GM12878 (cell line): Measurements from ENCODE around the gene SKOR2. TPM values are rescaled to one million over a fixed set of nuclear protein-coding genes. Genes with fewer than 3 reads are reported as not detected.

Experiments used
- ATAC-seq: fragments of 200-7000 bp; cut with Tn5 transposase; 3 replicates; pipeline ENCODE4 v1.9.1; 2020; ENCODE audit warnings: mild to moderate bottlenecking, moderate library complexity
- BruUV-seq: library from RNA; stranded (reverse); fragments of 400-500 nt; replicated peaks from 2 replicates; lab custom pipeline; 2021; lab: Mats Ljungman, UMichigan
- CTCF ChIA-PET: fragments of 300-600 bp; sonication (Branson Sonifier 250); formaldehyde crosslinking; extraction: SDS; loops from one replicate; lab custom pipeline; 2021; ENCODE audit warnings: inconsistent platforms; lab: Yijun Ruan, JAX
- POLR2A ChIA-PET: fragments of 350-600 bp; formaldehyde crosslinking; extraction: SDS; loops from one replicate; lab custom pipeline; 2021; ENCODE audit warnings: inconsistent platforms; lab: Charles Lee
- RAD21 ChIA-PET: fragments of 300-600 bp; sonication (Branson Sonifier 250); formaldehyde crosslinking; loops from one replicate; lab custom pipeline; 2023; ENCODE audit warnings: antibody characterized with exemption; ENCODE audit not compliant: unreplicated experiment; lab: Charles Lee
- SMC1A ChIA-PET: fragments of 300-600 bp; sonication (Branson Sonifier 250); formaldehyde crosslinking; loops from one replicate; lab custom pipeline; 2023; ENCODE audit not compliant: unreplicated experiment, uncharacterized antibody; lab: Charles Lee
- DNase-seq: peaks from one replicate; pipeline ENCODE4 v3.0.0-alpha.2; 2011; ENCODE audit warnings: low read depth, low spot score
- FAIRE-seq: peaks from 3 replicates; lab custom pipeline; 2011; peaks lifted over from hg19 to GRCh38; lab: Jason Lieb, UNC
- H2AFZ ChIP-seq: 2 replicates; pipeline ENCODE4 v1.6.0; 2011; ENCODE audit warnings: low read depth, low read length, control low read depth; ENCODE audit not compliant: control insufficient read depth
- H3K27ac ChIP-seq: 2 replicates; pipeline ENCODE4 v1.5.1; 2011; ENCODE audit warnings: control low read depth; ENCODE audit not compliant: control insufficient read depth, insufficient read depth
- H3K27me3 ChIP-seq, 2 experiments: replicated peaks in 1 of 2; 2 replicates each; pipeline versions ENCODE4 v1.6.0 to v1.6.1; 2011; ENCODE audit warnings: low read length in 1 of 2; ENCODE audit not compliant: control insufficient read depth in 2 of 2, insufficient read depth in 2 of 2
- H3K36me3 ChIP-seq, 2 experiments: 2 replicates each; pipeline ENCODE4 v1.5.1; 2011; ENCODE audit warnings: low read length in 1 of 2; ENCODE audit not compliant: control insufficient read depth in 2 of 2, insufficient read depth in 2 of 2
- H3K4me1 ChIP-seq: 2 replicates; pipeline ENCODE4 v1.6.1; 2011; ENCODE audit warnings: mild to moderate bottlenecking, low read length, moderate library complexity, mixed read lengths; ENCODE audit not compliant: control insufficient read depth, insufficient read depth
- H3K4me2 ChIP-seq: 2 replicates; pipeline ENCODE4 v1.6.0; 2011; ENCODE audit warnings: control low read depth; ENCODE audit not compliant: control insufficient read depth, insufficient read depth
- H3K4me3 ChIP-seq: fragments of 200-600 bp; sonication (generic); 2 replicates; pipeline ENCODE4 v1.5.1; 2016
- H3K79me2 ChIP-seq: 2 replicates; pipeline ENCODE4 v1.6.0; 2011; ENCODE audit warnings: low read length; ENCODE audit not compliant: control insufficient read depth, insufficient read depth
- H3K9ac ChIP-seq: 2 replicates; pipeline ENCODE4 v1.8.0; 2011; ENCODE audit warnings: low read length, control low read depth, mixed read lengths; ENCODE audit not compliant: control insufficient read depth, insufficient read depth
- H3K9me3 ChIP-seq: replicated peaks from 3 replicates; pipeline ENCODE4 v1.5.1; 2011; ENCODE audit warnings: mild to moderate bottlenecking, low read length; ENCODE audit not compliant: control insufficient read depth, insufficient read depth
- H4K20me1 ChIP-seq: 2 replicates; pipeline ENCODE4 v1.6.0; 2011; ENCODE audit not compliant: control insufficient read depth, insufficient read depth
- CEBPZ ChIP-seq: fragments of 150-350 bp; IDR thresholded peaks from 2 replicates; pipeline ENCODE4 v1.6.1; 2016; ENCODE audit warnings: low read depth, low read length
- CHD2 ChIP-seq: IDR thresholded peaks from 2 replicates; pipeline ENCODE4 v1.6.1; 2011; ENCODE audit warnings: low read depth, low read length, improper control_type of control experiment, borderline replicate concordance
- EED ChIP-seq: sonication (generic); IDR thresholded peaks from 2 replicates; pipeline ENCODE4 v1.6.1; 2016; ENCODE audit warnings: antibody characterized with exemption, low read depth
- MYC ChIP-seq: IDR thresholded peaks from 2 replicates; pipeline ENCODE4 v1.6.1; 2011; ENCODE audit warnings: mild to moderate bottlenecking, low read length, moderate library complexity, inconsistent platforms; ENCODE audit not compliant: insufficient read depth, insufficient replicate concordance, insufficient read length, severe bottlenecking
- NFXL1 ChIP-seq: fragments of 450-650 bp; IDR thresholded peaks from 2 replicates; pipeline ENCODE4 v1.6.1; 2017; ENCODE audit warnings: antibody characterized with exemption, mild to moderate bottlenecking, borderline replicate concordance
- USF1 ChIP-seq: IDR thresholded peaks from 2 replicates; pipeline ENCODE4 v1.6.1; 2011; ENCODE audit warnings: borderline replicate concordance, low read depth, mild to moderate bottlenecking, moderate library complexity, mixed read lengths, low read length; ENCODE audit not compliant: insufficient read depth; ENCODE audit errors: extremely low read length
- ZBTB40 ChIP-seq: fragments of 450-650 bp; IDR thresholded peaks from 2 replicates; pipeline ENCODE4 v1.6.1; 2016; ENCODE audit warnings: mild to moderate bottlenecking, moderate library complexity, borderline replicate concordance
- WGBS: methylation state at CpG from one replicate; pipeline ENCODE4 v1.1.6; 2016; ENCODE audit warnings: low lambda C conversion rate; ENCODE audit not compliant: insufficient replicate concordance, insufficient coverage; ENCODE audit errors: missing lambda C conversion rate; 5-methylcytosine and 5-hydroxymethylcytosine counted together
- in situ Hi-C: fragments of 300-500 bp; cut with MboI; formaldehyde crosslinking; loops from 9 replicates; pipeline ENCODE4 v1.14.3; 2018; ENCODE audit warnings: mixed read lengths
- intact Hi-C: fragments of 100-400 bp; cut with micrococcal nuclease; formaldehyde crosslinking; loops from one replicate; pipeline ENCODE4 v1.14.2; 2022; ENCODE audit not compliant: unreplicated experiment
- polyA plus RNA-seq, 11 experiments: library from polyadenylated mRNA; depleted of rRNA in 4 of 11; unstranded in 6 of 11; stranded (reverse) in 5 of 11; fragments of >200 nt; fragmentation: Nextera tagmentation in 4 of 11; fragmentation: Illumina TruSeq in 1 of 11; extraction: Ambion mirVana in 4 of 11; extraction: Trizol in 1 of 11; gene quantifications; 1 replicate in 1 of 11; 2 replicates in 10 of 11; pipeline versions ENCODE4 v1.2.1 to v1.2.3, GENCODE V29; 2011 to 2016; ENCODE audit warnings: inconsistent platforms in 2 of 11, missing spikeins in 2 of 11, low read depth in 1 of 11
- total RNA-seq, 4 experiments: library from RNA; depleted of rRNA in 3 of 4; stranded (reverse); fragments of >200 nt in 3 of 4; fragmentation: Illumina TruSeq in 1 of 4; extraction: Trizol in 1 of 4; gene quantifications; 2 replicates each; pipeline versions ENCODE4 v1.2.1 to v1.2.3, GENCODE V29; 2013 to 2021

Gene SKOR2
- total and polyA plus RNA-seq, 10 of the 15 experiments (the other 5 are each of a cell fraction or from before 2014, with no cell fraction given): not detected

- no TSS peak for BruUV-seq
- no peak for ATAC-seq
- SMC1A ChIA-PET: interaction anchor here (1.2 kb wide), 1 partner anchor 159 kb away, joined by 4 read pairs; no protein-coding TSS in a partner anchor
- no peak for TF ChIP-seq EED
- TF ChIP-seq USF1: no peak
- no peak for TF ChIP-seq CEBPZ
- TF ChIP-seq CHD2: no peak
- TF ChIP-seq MYC: no peak
- no peak for TF ChIP-seq NFXL1
- no peak for TF ChIP-seq ZBTB40
- TF ChIP-seq, all 136 proteins: peak for 0
- H3K4me2 ChIP-seq: no peak overlapping the region
- no peak overlapping the region for H3K4me3 ChIP-seq
- no peaks in the 10 kb centered on the region for H3K4me1 ChIP-seq
- no peaks in the 10 kb centered on the region for H4K20me1 ChIP-seq
- ChIA-PET CTCF (no interaction called here), POLR2A (no interaction called here), RAD21 (no interaction called here)
- no peak overlapping the region for H3K9ac ChIP-seq
- peaks cover 0 to 32% of the 10 kb centered on the region in 2 experiments; a peak in 3 of 4 replicates for H3K27me3 ChIP-seq
- DNase-seq (no peak), FAIRE-seq (no peak)
- intact Hi-C loops: no loop called here
- H2AFZ ChIP-seq: no peak overlapping the region
- in situ Hi-C loops: no loop called here
- 4% methylated on average over 7 of the region's 7 CpGs for WGBS
- no peak overlapping the region for H3K27ac ChIP-seq
- no peaks in the 10 kb centered on the region for H3K79me2 ChIP-seq
- H3K36me3 ChIP-seq: no peaks in the 10 kb centered on the region
- peaks cover 6% of the 10 kb centered on the region; the same call in 1 of the 3 replicates for H3K9me3 ChIP-seq
These were observed 2.0 kb downstream of the SKOR2 start for GRCh38 chr18:47249314-47249981.
